GM23338 (cell line): ENCODE results near the gene MS4A15. TPM values are rescaled to one million over a fixed set of nuclear protein-coding genes. Genes with fewer than 3 reads are reported as not detected.

Experiments
- ATAC-seq: fragments of 200-7000 bp; cut with Tn5 transposase; 3 replicates; pipeline ENCODE4 v1.9.1; 2020
- DNase-seq: peaks from one replicate; pipeline ENCODE4 v3.0.0-alpha.2; 2015; ENCODE audit warnings: low spot score
- H2AFZ ChIP-seq: fragments of 200-600 bp; sonication (generic); 2 replicates; pipeline ENCODE4 v1.8.0; 2016; ENCODE audit warnings: antibody characterized with exemption, mild to moderate bottlenecking, moderate library complexity
- H3F3A ChIP-seq: fragments of 200-600 bp; sonication (generic); replicated peaks from 2 replicates; pipeline ENCODE4 v1.8.0; 2017; ENCODE audit warnings: antibody characterized with exemption, mixed run types, low read depth
- H3K27ac ChIP-seq: fragments of 200-600 bp; sonication (generic); 2 replicates; pipeline ENCODE4 v1.6.1; 2016; ENCODE audit warnings: low read depth
- H3K27me3 ChIP-seq: fragments of 200-600 bp; sonication (generic); 2 replicates; pipeline ENCODE4 v1.8.0; 2016; ENCODE audit warnings: mild to moderate bottlenecking, mixed run types, moderate library complexity; ENCODE audit not compliant: insufficient read depth
- H3K36me3 ChIP-seq: fragments of 200-600 bp; sonication (generic); 2 replicates; pipeline ENCODE4 v1.8.0; 2016; ENCODE audit warnings: mild to moderate bottlenecking; ENCODE audit not compliant: insufficient read depth
- H3K4me1 ChIP-seq: fragments of 200-600 bp; sonication (generic); 2 replicates; pipeline ENCODE4 v1.8.0; 2016; ENCODE audit warnings: mild to moderate bottlenecking, moderate library complexity; ENCODE audit not compliant: insufficient read depth
- H3K4me2 ChIP-seq: fragments of 200-600 bp; sonication (generic); 2 replicates; pipeline ENCODE4 v1.7.1; 2017; ENCODE audit warnings: mixed run types
- H3K4me3 ChIP-seq: fragments of 200-600 bp; sonication (generic); 2 replicates; pipeline ENCODE4 v1.6.1; 2016; ENCODE audit warnings: mixed run types
- H3K79me2 ChIP-seq: fragments of 200-600 bp; sonication (generic); replicated peaks from 2 replicates; pipeline ENCODE4 v1.8.0; 2017; ENCODE audit warnings: mild to moderate bottlenecking; ENCODE audit not compliant: insufficient read depth
- H3K9me2 ChIP-seq: fragments of 200-600 bp; sonication (generic); 2 replicates; pipeline ENCODE4 v1.8.0; 2017; ENCODE audit not compliant: insufficient read depth
- H4K20me1 ChIP-seq: fragments of 200-600 bp; sonication (generic); replicated peaks from 2 replicates; pipeline ENCODE4 v1.8.0; 2017; ENCODE audit warnings: mild to moderate bottlenecking; ENCODE audit not compliant: insufficient read depth
- H3K27ac Mint-ChIP-seq: 2 replicates; pipeline ENCODE4 v1.8.0; 2020; ENCODE audit warnings: inconsistent platforms, mild to moderate bottlenecking, moderate library complexity, mixed read lengths
- H3K27me3 Mint-ChIP-seq: 3 replicates; pipeline ENCODE4 v1.8.0; 2022; ENCODE audit warnings: low read depth, mild to moderate bottlenecking, moderate library complexity, mixed read lengths, inconsistent platforms; ENCODE audit not compliant: insufficient read depth, poor library complexity
- H3K36me3 Mint-ChIP-seq: 3 replicates; pipeline ENCODE4 v1.8.0; 2021; ENCODE audit warnings: low read depth, mild to moderate bottlenecking, inconsistent platforms, moderate library complexity, mixed read lengths
- H3K4me1 Mint-ChIP-seq: 3 replicates; pipeline ENCODE4 v1.8.0; 2020; ENCODE audit warnings: mild to moderate bottlenecking, inconsistent platforms, mixed read lengths
- H3K4me3 Mint-ChIP-seq: 3 replicates; pipeline ENCODE4 v1.8.0; 2021; ENCODE audit warnings: moderate library complexity, mild to moderate bottlenecking, inconsistent platforms, mixed read lengths
- H3K9me3 Mint-ChIP-seq: 3 replicates; pipeline ENCODE4 v1.8.0; 2020; ENCODE audit warnings: moderate library complexity, mild to moderate bottlenecking, inconsistent platforms, mixed read lengths
- CREB1 ChIP-seq: fragments of 250-450 bp; sonication (Bioruptor Pico); IDR thresholded peaks from 2 replicates; pipeline ENCODE4 v1.5.0; 2020; ENCODE audit warnings: low read depth, mild to moderate bottlenecking, moderate library complexity
- EZH2 ChIP-seq: fragments of 200-600 bp; sonication (generic); IDR thresholded peaks from one replicate; pipeline ENCODE4 v1.8.0; 2017; ENCODE audit warnings: antibody characterized with exemption, mild to moderate bottlenecking, low read depth; ENCODE audit not compliant: unreplicated experiment
- NANOG ChIP-seq: IDR thresholded peaks from 2 replicates; pipeline ENCODE4 v1.6.1; 2016; ENCODE audit warnings: antibody characterized with exemption, borderline replicate concordance
- POLR2AphosphoS5 ChIP-seq: IDR thresholded peaks from 2 replicates; pipeline ENCODE4 v1.6.1; 2016; ENCODE audit warnings: antibody characterized with exemption, low read depth
- REST ChIP-seq: IDR thresholded peaks from one replicate; pipeline ENCODE4 v1.6.1; 2018; ENCODE audit warnings: antibody characterized with exemption; ENCODE audit not compliant: unreplicated experiment
- STAT1 ChIP-seq: IDR thresholded peaks from one replicate; pipeline ENCODE4 v1.6.1; 2016; ENCODE audit warnings: antibody characterized with exemption; ENCODE audit not compliant: unreplicated experiment
- ZNF114 ChIP-seq: fragments of 250-450 bp; sonication (Bioruptor Pico); IDR thresholded peaks from 2 replicates; pipeline ENCODE4 v1.5.0; 2020; ENCODE audit warnings: mild to moderate bottlenecking, moderate library complexity
- ZNF331 ChIP-seq: fragments of 250-450 bp; sonication (Bioruptor Pico); IDR thresholded peaks from 2 replicates; pipeline ENCODE4 v1.5.0; 2020; ENCODE audit warnings: low read depth, mild to moderate bottlenecking, moderate library complexity
- polyA plus RNA-seq: library from polyadenylated mRNA; unstranded; fragments of >200 nt; fragmentation: Nextera tagmentation; extraction: Ambion mirVana; gene quantifications from 2 replicates; pipeline ENCODE4 v1.2.1, GENCODE V29; 2016
- total RNA-seq: library from RNA; depleted of rRNA; stranded (reverse); fragments of >200 nt; shearing (Covaris generic); gene quantifications from 2 replicates; pipeline ENCODE4 v1.2.3, GENCODE V29; 2014
- TF ChIP-seq, protein P1 (sequence below), 2 experiments: fragments of 200-600 bp in 1 of 2; sonication (generic) in 1 of 2; conservative IDR thresholded peaks; 2 replicates each; pipeline versions ENCODE4 v1.5.1 to v1.6.1; 2016 to 2017; ENCODE audit warnings: antibody characterized with exemption in 2 of 2, low read depth in 2 of 2, mild to moderate bottlenecking in 2 of 2, moderate library complexity in 1 of 2

Gene MS4A15
- total and polyA plus RNA-seq, 2 experiments from 2014 or later, result 0.44 TPM; not detected in 1

DNA sequence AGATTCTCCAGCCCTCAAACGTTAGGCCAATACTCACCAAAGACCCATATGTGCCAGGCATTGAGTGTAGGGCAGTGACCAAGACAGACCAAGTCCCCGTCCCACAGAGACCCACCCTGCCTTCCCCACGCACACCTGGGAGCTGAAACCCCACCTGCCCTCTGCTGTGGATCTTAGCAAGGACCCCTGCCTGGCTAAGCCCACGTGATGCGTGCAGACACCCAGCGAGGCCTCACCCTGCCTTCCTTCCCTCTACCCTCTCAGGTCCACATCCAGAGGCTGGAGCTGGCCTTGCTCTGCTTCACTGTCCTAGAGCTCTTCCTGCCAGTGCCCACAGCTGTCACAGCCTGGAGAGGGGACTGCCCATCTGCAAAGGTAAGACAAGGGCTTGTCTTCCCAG lies 38.6 kb downstream of the MS4A15 start:
- no peak overlapping the region for H3K4me3 Mint-ChIP-seq
- Histone ChIP-seq H3F3A (no peaks in the 10 kb centered on the region), H3K4me2 (no peak overlapping the region), H3K4me1 (no peaks in the 10 kb centered on the region), H3K79me2 (no peaks in the 10 kb centered on the region), H3K27ac (no peak overlapping the region), H3K4me3 (no peak overlapping the region), H2AFZ (no peak overlapping the region), H3K27me3 (no peaks in the 10 kb centered on the region), H3K9me2 (no peaks in the 10 kb centered on the region), H4K20me1 (no peaks in the 10 kb centered on the region), H3K36me3 (no peaks in the 10 kb centered on the region)
- H3K36me3 Mint-ChIP-seq, result peaks cover 22% of the 10 kb centered on the region
- ATAC-seq (no peak), DNase-seq (no peak)
- no peak for TF ChIP-seq EZH2
- no peak for TF ChIP-seq POLR2AphosphoS5
- no peak for TF ChIP-seq ZNF114
- TF ChIP-seq REST, result no peak
- TF ChIP-seq STAT1, result no peak
- no peak for TF ChIP-seq ZNF331
- H3K4me1 Mint-ChIP-seq, result no peaks in the 10 kb centered on the region
- H3K9me3 Mint-ChIP-seq, result peaks cover 44% of the 10 kb centered on the region
- H3K27me3 Mint-ChIP-seq, result peaks cover 19% of the 10 kb centered on the region
- no peak overlapping the region for H3K27ac Mint-ChIP-seq

GRCh38 chr11:60797846-60798630 lies 41.4 kb downstream of the MS4A15 start:
- Histone ChIP-seq H4K20me1 (no peaks in the 10 kb centered on the region), H3K9me2 (no peaks in the 10 kb centered on the region), H2AFZ (no peak overlapping the region), H3K4me2 (no peak overlapping the region), H3F3A (no peaks in the 10 kb centered on the region), H3K27ac (no peak overlapping the region), H3K79me2 (no peaks in the 10 kb centered on the region), H3K4me1 (no peaks in the 10 kb centered on the region), H3K27me3 (no peaks in the 10 kb centered on the region), H3K4me3 (no peak overlapping the region), H3K36me3 (no peaks in the 10 kb centered on the region)
- Mint-ChIP-seq H3K27me3 (peaks cover 15% of the 10 kb centered on the region), H3K9me3 (peaks cover 18% of the 10 kb centered on the region), H3K4me3 (no peak overlapping the region), H3K27ac (no peak overlapping the region), H3K4me1 (no peaks in the 10 kb centered on the region), H3K36me3 (peaks cover 6% of the 10 kb centered on the region; the same call in 2 of the 3 replicates)
- no peak for ATAC-seq
- no peak for DNase-seq
- TF ChIP-seq CREB1 (CRISPR knock-in tag) (no peak), EZH2 (no peak), REST (no peak), NANOG (no peak), ZNF114 (no peak)
- TF ChIP-seq, protein P1, sequence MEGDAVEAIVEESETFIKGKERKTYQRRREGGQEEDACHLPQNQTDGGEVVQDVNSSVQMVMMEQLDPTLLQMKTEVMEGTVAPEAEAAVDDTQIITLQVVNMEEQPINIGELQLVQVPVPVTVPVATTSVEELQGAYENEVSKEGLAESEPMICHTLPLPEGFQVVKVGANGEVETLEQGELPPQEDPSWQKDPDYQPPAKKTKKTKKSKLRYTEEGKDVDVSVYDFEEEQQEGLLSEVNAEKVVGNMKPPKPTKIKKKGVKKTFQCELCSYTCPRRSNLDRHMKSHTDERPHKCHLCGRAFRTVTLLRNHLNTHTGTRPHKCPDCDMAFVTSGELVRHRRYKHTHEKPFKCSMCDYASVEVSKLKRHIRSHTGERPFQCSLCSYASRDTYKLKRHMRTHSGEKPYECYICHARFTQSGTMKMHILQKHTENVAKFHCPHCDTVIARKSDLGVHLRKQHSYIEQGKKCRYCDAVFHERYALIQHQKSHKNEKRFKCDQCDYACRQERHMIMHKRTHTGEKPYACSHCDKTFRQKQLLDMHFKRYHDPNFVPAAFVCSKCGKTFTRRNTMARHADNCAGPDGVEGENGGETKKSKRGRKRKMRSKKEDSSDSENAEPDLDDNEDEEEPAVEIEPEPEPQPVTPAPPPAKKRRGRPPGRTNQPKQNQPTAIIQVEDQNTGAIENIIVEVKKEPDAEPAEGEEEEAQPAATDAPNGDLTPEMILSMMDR (conservative IDR thresholded peaks at IDR 0.05; ENCODE audit: low read depth in 2 of 2), result no peak
